OCI-LY3 (cell line): Measurements from ENCODE around the gene LNX1.

Source experiments
- EZH2phosphoT487 ChIP-seq: fragments of 200-600 bp; shearing (Covaris generic); IDR thresholded peaks from 2 replicates; pipeline ENCODE4 v1.6.1; 2018; ENCODE audit warnings: antibody characterized with exemption, mixed run types, low read depth
- TF ChIP-seq, protein P1 (sequence below): fragments of 200-600, 300-600 bp; sonication (generic); IDR thresholded peaks from 2 replicates; pipeline ENCODE4 v1.5.1; 2014; ENCODE audit warnings: antibody characterized with exemption, low read length, low read depth

DNA sequence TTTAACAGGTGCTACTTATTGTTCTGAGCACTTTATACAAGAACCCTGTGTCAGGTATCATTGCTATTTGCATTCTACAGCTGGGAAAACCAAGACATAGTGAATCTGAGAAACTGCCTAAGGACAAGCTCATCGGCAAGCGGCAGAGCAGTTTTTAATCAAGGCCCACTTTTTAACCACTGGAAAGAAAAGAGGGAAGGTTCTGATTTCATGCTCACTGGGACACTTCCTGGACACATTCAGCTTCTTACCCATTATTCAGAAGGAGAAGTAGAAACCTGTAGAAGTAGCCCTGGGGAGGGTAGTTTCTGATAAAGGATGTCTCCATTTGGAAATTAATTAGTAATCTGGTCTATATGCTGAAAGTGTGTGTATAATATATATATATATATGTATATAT lies 2.5 kb upstream of the LNX1 start:
- TF ChIP-seq, protein P1, sequence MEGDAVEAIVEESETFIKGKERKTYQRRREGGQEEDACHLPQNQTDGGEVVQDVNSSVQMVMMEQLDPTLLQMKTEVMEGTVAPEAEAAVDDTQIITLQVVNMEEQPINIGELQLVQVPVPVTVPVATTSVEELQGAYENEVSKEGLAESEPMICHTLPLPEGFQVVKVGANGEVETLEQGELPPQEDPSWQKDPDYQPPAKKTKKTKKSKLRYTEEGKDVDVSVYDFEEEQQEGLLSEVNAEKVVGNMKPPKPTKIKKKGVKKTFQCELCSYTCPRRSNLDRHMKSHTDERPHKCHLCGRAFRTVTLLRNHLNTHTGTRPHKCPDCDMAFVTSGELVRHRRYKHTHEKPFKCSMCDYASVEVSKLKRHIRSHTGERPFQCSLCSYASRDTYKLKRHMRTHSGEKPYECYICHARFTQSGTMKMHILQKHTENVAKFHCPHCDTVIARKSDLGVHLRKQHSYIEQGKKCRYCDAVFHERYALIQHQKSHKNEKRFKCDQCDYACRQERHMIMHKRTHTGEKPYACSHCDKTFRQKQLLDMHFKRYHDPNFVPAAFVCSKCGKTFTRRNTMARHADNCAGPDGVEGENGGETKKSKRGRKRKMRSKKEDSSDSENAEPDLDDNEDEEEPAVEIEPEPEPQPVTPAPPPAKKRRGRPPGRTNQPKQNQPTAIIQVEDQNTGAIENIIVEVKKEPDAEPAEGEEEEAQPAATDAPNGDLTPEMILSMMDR = no peak
- no peak for TF ChIP-seq EZH2phosphoT487
